ENCODE measurements around the gene NAT8L.

GRCh38 chr4:2116687-2117400 is 57.7 kb downstream of the NAT8L start:
- TF ChIP-seq CTCF (IDR thresholded peaks at IDR 0.05) (no peak), EZH2 (IDR thresholded peaks at IDR 0.05; ENCODE audit: borderline replicate concordance, insufficient read depth, low read depth, low read length, poor library complexity, severe bottlenecking) (no peak)
